ENCODE results near the gene IMPG2. TPM values are rescaled to one million over a fixed set of nuclear protein-coding genes. Genes with fewer than 3 reads are reported as not detected.

IMPG2 gene
- total RNA-seq, 1 donor from 2014 or later, result 0.05 TPM

GRCh38 chr3:101268971-101269671 is 51.3 kb downstream of the IMPG2 start:
- Mint-ChIP-seq H3K27ac (no peak overlapping the region), H3K4me3 (ENCODE audit: low read depth) (no peak overlapping the region), H3K9me3 (no peaks in the 10 kb centered on the region), H3K27me3 (ENCODE audit: low read depth) (no peaks in the 10 kb centered on the region), H3K4me1 (ENCODE audit: low read depth) (no peaks in the 10 kb centered on the region), H3K36me3 (ENCODE audit: low read depth) (no peaks in the 10 kb centered on the region)
- intact Hi-C loops (cut with micrococcal nuclease), result no loop called here
- DNase-seq (ENCODE audit: low spot score), result no peak

GRCh38 chr3:101268141-101268540 is 52.2 kb downstream of the IMPG2 start:
- H3K4me3 Mint-ChIP-seq (ENCODE audit: low read depth), result no peak overlapping the region
- DNase-seq (ENCODE audit: low spot score), result no peak
- no peaks in the 10 kb centered on the region for H3K27me3 Mint-ChIP-seq (ENCODE audit: low read depth)
- no peaks in the 10 kb centered on the region for H3K9me3 Mint-ChIP-seq
- H3K36me3 Mint-ChIP-seq (ENCODE audit: low read depth), result no peaks in the 10 kb centered on the region
- no peak overlapping the region for H3K27ac Mint-ChIP-seq
- intact Hi-C loops (cut with micrococcal nuclease), result no loop called here
- no peaks in the 10 kb centered on the region for H3K4me1 Mint-ChIP-seq (ENCODE audit: low read depth)

GRCh38 chr3:101266566-101266965 is 53.8 kb downstream of the IMPG2 start:
- Mint-ChIP-seq H3K4me3 (ENCODE audit: low read depth) (no peak overlapping the region), H3K4me1 (ENCODE audit: low read depth) (peaks cover 6% of the 10 kb centered on the region), H3K36me3 (ENCODE audit: low read depth) (no peaks in the 10 kb centered on the region), H3K27ac (no peak overlapping the region), H3K9me3 (peaks cover 4% of the 10 kb centered on the region), H3K27me3 (ENCODE audit: low read depth) (no peaks in the 10 kb centered on the region)
- intact Hi-C loops (cut with micrococcal nuclease), result no loop called here
- DNase-seq (ENCODE audit: low spot score), result no peak

- no peak for DNase-seq (ENCODE audit: low spot score)
- Mint-ChIP-seq H3K4me3 (ENCODE audit: low read depth) (no peak overlapping the region), H3K27me3 (ENCODE audit: low read depth) (no peaks in the 10 kb centered on the region), H3K9me3 (peaks cover 4% of the 10 kb centered on the region), H3K36me3 (ENCODE audit: low read depth) (no peaks in the 10 kb centered on the region), H3K27ac (no peak overlapping the region), H3K4me1 (ENCODE audit: low read depth) (peaks cover 6% of the 10 kb centered on the region)
- intact Hi-C loops (cut with micrococcal nuclease), result no loop called here
These were observed 54.3 kb downstream of the IMPG2 start for GRCh38 chr3:101266071-101266470.

- Mint-ChIP-seq H3K4me1 (ENCODE audit: low read depth) (peaks cover 6% of the 10 kb centered on the region), H3K36me3 (ENCODE audit: low read depth) (no peaks in the 10 kb centered on the region), H3K4me3 (ENCODE audit: low read depth) (no peak overlapping the region), H3K27me3 (ENCODE audit: low read depth) (no peaks in the 10 kb centered on the region), H3K27ac (no peak overlapping the region), H3K9me3 (peaks cover 4% of the 10 kb centered on the region)
- DNase-seq (ENCODE audit: low spot score), result no peak
- intact Hi-C loops (cut with micrococcal nuclease), result no loop called here
These were observed 57.8 kb downstream of the IMPG2 start for GRCh38 chr3:101262393-101263240.

GRCh38 chr3:101261506-101261905 is 58.9 kb downstream of the IMPG2 start:
- intact Hi-C loops (cut with micrococcal nuclease), result no loop called here
- Mint-ChIP-seq H3K9me3 (peaks cover 4% of the 10 kb centered on the region), H3K27ac (no peak overlapping the region), H3K36me3 (ENCODE audit: low read depth) (no peaks in the 10 kb centered on the region), H3K4me1 (ENCODE audit: low read depth) (peaks cover 6% of the 10 kb centered on the region), H3K27me3 (ENCODE audit: low read depth) (no peaks in the 10 kb centered on the region), H3K4me3 (ENCODE audit: low read depth) (no peak overlapping the region)
- no peak for DNase-seq (ENCODE audit: low spot score)

- H3K9me3 Mint-ChIP-seq, result peaks cover 4% of the 10 kb centered on the region
- H3K27me3 Mint-ChIP-seq (ENCODE audit: low read depth), result no peaks in the 10 kb centered on the region
- intact Hi-C loops (cut with micrococcal nuclease), result no loop called here
These were observed 60.7 kb downstream of the IMPG2 start for GRCh38 chr3:101259485-101260341.

GRCh38 chr3:101256511-101256910 is 63.9 kb downstream of the IMPG2 start:
- Mint-ChIP-seq H3K27ac (no peak overlapping the region), H3K9me3 (no peaks in the 10 kb centered on the region), H3K27me3 (ENCODE audit: low read depth) (no peaks in the 10 kb centered on the region), H3K4me1 (ENCODE audit: low read depth) (no peaks in the 10 kb centered on the region), H3K4me3 (ENCODE audit: low read depth) (no peak overlapping the region), H3K36me3 (ENCODE audit: low read depth) (no peaks in the 10 kb centered on the region)
- intact Hi-C loops (cut with micrococcal nuclease), result no loop called here
- no peak for DNase-seq (ENCODE audit: low spot score)

More at GRCh38 chr3:101259485-101260341, 60.7 kb downstream of the IMPG2 start:
- Mint-ChIP-seq H3K36me3 (ENCODE audit: low read depth) (no peaks in the 10 kb centered on the region), H3K4me3 (ENCODE audit: low read depth) (no peak overlapping the region), H3K4me1 (ENCODE audit: low read depth) (peaks cover 6% of the 10 kb centered on the region), H3K27ac (no peak overlapping the region)
- no peak for DNase-seq (ENCODE audit: low spot score)

- Mint-ChIP-seq H3K27me3 (ENCODE audit: low read depth) (no peaks in the 10 kb centered on the region), H3K4me1 (ENCODE audit: low read depth) (no peaks in the 10 kb centered on the region), H3K36me3 (ENCODE audit: low read depth) (no peaks in the 10 kb centered on the region), H3K27ac (no peak overlapping the region), H3K9me3 (no peaks in the 10 kb centered on the region), H3K4me3 (ENCODE audit: low read depth) (no peak overlapping the region)
- no peak for DNase-seq (ENCODE audit: low spot score)
- intact Hi-C loops (cut with micrococcal nuclease), result no loop called here
These were observed 64.9 kb downstream of the IMPG2 start for GRCh38 chr3:101255441-101255840.

- no peak overlapping the region for H3K4me3 Mint-ChIP-seq (ENCODE audit: low read depth)
These were observed 67.0 kb downstream of the IMPG2 start for GRCh38 chr3:101253396-101253795.

GRCh38 chr3:101252945-101253344 is 67.4 kb downstream of the IMPG2 start:
- H3K4me3 Mint-ChIP-seq (ENCODE audit: low read depth), result no peak overlapping the region
- H3K36me3 Mint-ChIP-seq (ENCODE audit: low read depth), result no peaks in the 10 kb centered on the region
- intact Hi-C loops (cut with micrococcal nuclease), result no loop called here
- no peaks in the 10 kb centered on the region for H3K4me1 Mint-ChIP-seq (ENCODE audit: low read depth)
- H3K27me3 Mint-ChIP-seq (ENCODE audit: low read depth), result no peaks in the 10 kb centered on the region
- no peaks in the 10 kb centered on the region for H3K9me3 Mint-ChIP-seq
- H3K27ac Mint-ChIP-seq, result no peak overlapping the region
- DNase-seq (ENCODE audit: low spot score), result no peak

More at GRCh38 chr3:101253396-101253795, 67.0 kb downstream of the IMPG2 start:
- H3K4me1 Mint-ChIP-seq (ENCODE audit: low read depth), result no peaks in the 10 kb centered on the region
- no peaks in the 10 kb centered on the region for H3K36me3 Mint-ChIP-seq (ENCODE audit: low read depth)
- intact Hi-C loops (cut with micrococcal nuclease), result no loop called here
- no peaks in the 10 kb centered on the region for H3K27me3 Mint-ChIP-seq (ENCODE audit: low read depth)
- no peak for DNase-seq (ENCODE audit: low spot score)
- H3K9me3 Mint-ChIP-seq, result no peaks in the 10 kb centered on the region
- no peak overlapping the region for H3K27ac Mint-ChIP-seq

- DNase-seq (ENCODE audit: low spot score), result no peak
- intact Hi-C loops (cut with micrococcal nuclease), result no loop called here
- Mint-ChIP-seq H3K9me3 (no peaks in the 10 kb centered on the region), H3K27me3 (ENCODE audit: low read depth) (no peaks in the 10 kb centered on the region), H3K4me3 (ENCODE audit: low read depth) (no peak overlapping the region), H3K4me1 (ENCODE audit: low read depth) (no peaks in the 10 kb centered on the region), H3K27ac (no peak overlapping the region), H3K36me3 (ENCODE audit: low read depth) (no peaks in the 10 kb centered on the region)
These were observed 68.1 kb downstream of the IMPG2 start for GRCh38 chr3:101252307-101252706.

Data from activated T-helper 2 cell treated with anti-CD3 and anti-CD28 coated beads, Interferon-gamma antibody, Interleukin-2, Interleukin-4, amounts not matched to agents 10 μg/mL and 5 μg/mL and 100 μg/mL, durations not matched to agents 14 hours and 24 hours and 36 hours (primary cell).